Tibial nerve (tissue), 4 donors: ENCODE results near the gene GREM2. TPM values are rescaled to one million over a fixed set of nuclear protein-coding genes. Genes with fewer than 3 reads are reported as not detected.

Experiments
- DNase-seq, 2 donors: peaks; one replicate each; pipeline ENCODE4 v3.0.0-alpha.2; 2019; ENCODE audit warnings: low spot score in 2 of 2
- H3K27ac ChIP-seq, 4 donors: fragments of 200-600 bp; sonication (generic) in 3 of 4; one replicate each; pipeline ENCODE4 v1.5.1; 2017 to 2019; ENCODE audit warnings: mild to moderate bottlenecking in 1 of 4
- H3K27me3 ChIP-seq, 2 donors: fragments of 200-600 bp; sonication (generic) in 1 of 2; one replicate each; pipeline versions ENCODE4 v1.5.1 to v1.6.0; 2017 to 2019
- H3K36me3 ChIP-seq, 3 donors: fragments of 200-600 bp; sonication (generic); one replicate each; pipeline ENCODE4 v1.5.1; 2018 to 2019
- H3K4me1 ChIP-seq, 4 donors: fragments of 200-600 bp; sonication (generic) in 3 of 4; one replicate each; pipeline ENCODE4 v1.5.1; 2017 to 2019
- H3K4me3 ChIP-seq, 4 donors: fragments of 200-600 bp; sonication (generic) in 3 of 4; one replicate each; pipeline ENCODE4 v1.5.1; 2017 to 2019; ENCODE audit warnings: mild to moderate bottlenecking in 1 of 4, moderate library complexity in 1 of 4
- H3K9me3 ChIP-seq, 4 donors: fragments of 200-600 bp; sonication (generic) in 3 of 4; one replicate each; pipeline ENCODE4 v1.5.1; 2017 to 2019
- EP300 ChIP-seq, 2 donors: sonication (generic); formaldehyde crosslinking; IDR thresholded peaks; one replicate each; pipeline ENCODE4 v1.6.1; 2017; ENCODE audit warnings: antibody characterized with exemption in 2 of 2, mild to moderate bottlenecking in 1 of 2
- POLR2A ChIP-seq, 2 donors: fragments of 450-650 bp; IDR thresholded peaks; one replicate each; pipeline ENCODE4 v1.6.1; 2017; ENCODE audit warnings: antibody characterized with exemption in 2 of 2, mild to moderate bottlenecking in 2 of 2, moderate library complexity in 2 of 2
- WGBS, 2 donors: methylation state at CpG; one replicate each; pipeline ENCODE4 v1.1.5; 2018; 5-methylcytosine and 5-hydroxymethylcytosine counted together
- total RNA-seq, 4 donors: library from RNA; depleted of rRNA; stranded (reverse); fragments of >200 nt; gene quantifications; one replicate each; pipeline ENCODE4 v1.1.0, GENCODE V29; 2016
- TF ChIP-seq, protein P1 (sequence below), 5 experiments: fragments of 200-600 bp in 3 of 5; fragments of 450-650 bp in 2 of 5; sonication (generic) in 3 of 5; IDR thresholded peaks; one replicate each; pipeline ENCODE4 v1.5.1; 2016 to 2019; ENCODE audit warnings: antibody characterized with exemption in 5 of 5, mild to moderate bottlenecking in 3 of 5, moderate library complexity in 2 of 5

The GREM2 gene
- total RNA-seq, 4 donors from 2014 or later: 0.21 to 0.87 (median 0.35) TPM

DNA sequence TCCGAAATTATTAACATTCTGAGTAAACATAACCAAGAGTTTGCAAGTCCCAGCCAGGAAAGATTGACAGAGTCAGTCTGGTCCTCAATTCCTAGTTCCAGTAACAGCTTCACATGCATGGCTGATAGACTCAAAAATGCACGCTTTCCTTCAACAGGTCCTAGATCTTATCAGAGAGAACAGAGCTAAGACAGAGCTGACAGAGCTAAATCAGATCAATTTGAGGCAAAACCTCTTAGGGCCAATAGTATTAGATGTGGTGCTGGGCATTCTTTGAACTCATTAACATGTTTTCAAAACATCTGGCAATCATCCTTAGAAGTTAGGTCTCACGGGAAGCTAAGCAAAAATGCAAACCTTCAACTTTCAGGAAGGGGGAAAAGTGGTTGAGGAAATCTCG, 114.0 kb downstream of the GREM2 start:
- Histone ChIP-seq H3K4me3 (no peak overlapping the region), H3K27me3 (no peaks in the 10 kb centered on the region), H3K27ac (no peak overlapping the region), H3K4me1 (no peaks in the 10 kb centered on the region), H3K9me3 (peaks cover 0 to under 1% (median 0%) of the 10 kb centered on the region in 4 donors), H3K36me3 (no peaks in the 10 kb centered on the region)
- TF ChIP-seq POLR2A (IDR thresholded peaks at IDR 0.05) (no peak), EP300 (IDR thresholded peaks at IDR 0.05) (no peak)
- TF ChIP-seq, protein P1, sequence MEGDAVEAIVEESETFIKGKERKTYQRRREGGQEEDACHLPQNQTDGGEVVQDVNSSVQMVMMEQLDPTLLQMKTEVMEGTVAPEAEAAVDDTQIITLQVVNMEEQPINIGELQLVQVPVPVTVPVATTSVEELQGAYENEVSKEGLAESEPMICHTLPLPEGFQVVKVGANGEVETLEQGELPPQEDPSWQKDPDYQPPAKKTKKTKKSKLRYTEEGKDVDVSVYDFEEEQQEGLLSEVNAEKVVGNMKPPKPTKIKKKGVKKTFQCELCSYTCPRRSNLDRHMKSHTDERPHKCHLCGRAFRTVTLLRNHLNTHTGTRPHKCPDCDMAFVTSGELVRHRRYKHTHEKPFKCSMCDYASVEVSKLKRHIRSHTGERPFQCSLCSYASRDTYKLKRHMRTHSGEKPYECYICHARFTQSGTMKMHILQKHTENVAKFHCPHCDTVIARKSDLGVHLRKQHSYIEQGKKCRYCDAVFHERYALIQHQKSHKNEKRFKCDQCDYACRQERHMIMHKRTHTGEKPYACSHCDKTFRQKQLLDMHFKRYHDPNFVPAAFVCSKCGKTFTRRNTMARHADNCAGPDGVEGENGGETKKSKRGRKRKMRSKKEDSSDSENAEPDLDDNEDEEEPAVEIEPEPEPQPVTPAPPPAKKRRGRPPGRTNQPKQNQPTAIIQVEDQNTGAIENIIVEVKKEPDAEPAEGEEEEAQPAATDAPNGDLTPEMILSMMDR (IDR thresholded peaks at IDR 0.05): no peak
- DNase-seq: no peak
- 63 to 66% methylated on average over 4 of the region's 4 CpGs for WGBS, 2 donors

DNA sequence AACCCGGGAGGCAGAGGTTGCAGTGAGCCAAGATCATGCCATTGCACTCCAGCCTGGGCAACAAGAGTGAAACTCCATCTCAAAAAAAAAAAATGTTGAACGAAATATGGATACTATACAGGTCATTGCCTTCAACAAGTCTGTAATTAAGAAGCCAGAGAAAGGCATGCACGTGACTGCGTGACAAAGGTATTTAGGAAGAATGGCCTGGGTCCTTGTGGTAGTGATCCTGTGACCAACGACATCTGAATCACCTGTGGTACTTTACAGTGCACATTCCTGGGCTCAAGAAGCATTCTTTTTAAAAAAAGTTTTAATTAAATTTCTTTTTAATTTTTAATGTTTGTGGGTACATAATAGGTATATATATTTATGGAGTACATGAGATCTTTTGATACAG, 115.0 kb downstream of the GREM2 start:
- Histone ChIP-seq H3K36me3 (no peaks in the 10 kb centered on the region), H3K4me3 (no peak overlapping the region), H3K9me3 (peaks cover 0 to 7% (median 0%) of the 10 kb centered on the region in 4 donors), H3K27me3 (no peaks in the 10 kb centered on the region), H3K27ac (no peak overlapping the region), H3K4me1 (no peaks in the 10 kb centered on the region)
- no peak for TF ChIP-seq EP300 (IDR thresholded peaks at IDR 0.05)
- TF ChIP-seq, protein P1 (IDR thresholded peaks at IDR 0.05): no peak
- no peak for TF ChIP-seq POLR2A (IDR thresholded peaks at IDR 0.05)
- WGBS, 2 donors: 94% methylated on average over 5 of the region's 5 CpGs
- no peak for DNase-seq

DNA sequence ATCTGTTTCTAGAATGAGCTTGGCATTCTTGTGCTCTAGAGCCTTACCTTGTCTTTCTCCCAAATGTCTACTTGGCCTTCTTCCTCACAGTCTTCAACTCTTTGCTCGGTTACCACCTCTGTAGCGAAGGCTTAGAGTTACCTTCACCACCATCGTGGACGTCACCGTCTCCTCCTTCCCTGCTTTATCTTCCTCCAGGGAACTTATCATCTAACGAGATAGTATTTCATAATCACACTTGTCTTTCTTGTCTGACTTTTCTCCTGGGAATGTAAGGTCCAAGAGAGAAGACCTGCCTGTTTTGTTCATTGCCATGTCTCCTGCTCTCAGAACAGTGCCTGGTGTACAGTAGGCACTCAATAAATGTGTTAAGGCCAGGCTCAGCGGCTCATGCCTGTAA, 115.6 kb downstream of the GREM2 start:
- no peaks in the 10 kb centered on the region for H3K4me1 ChIP-seq
- H3K27me3 ChIP-seq: no peaks in the 10 kb centered on the region
- 90 to 92% methylated on average over 7 of the region's 7 CpGs for WGBS, 2 donors
- H3K4me3 ChIP-seq: no peak overlapping the region
- H3K36me3 ChIP-seq: no peaks in the 10 kb centered on the region
- peaks cover 0 to 7% (median 0%) of the 10 kb centered on the region in 4 donors for H3K9me3 ChIP-seq
- TF ChIP-seq, protein P1 (IDR thresholded peaks at IDR 0.05): no peak
- no peak for TF ChIP-seq EP300 (IDR thresholded peaks at IDR 0.05)
- TF ChIP-seq POLR2A (IDR thresholded peaks at IDR 0.05): no peak
- no peak overlapping the region for H3K27ac ChIP-seq
- DNase-seq: no peak

DNA sequence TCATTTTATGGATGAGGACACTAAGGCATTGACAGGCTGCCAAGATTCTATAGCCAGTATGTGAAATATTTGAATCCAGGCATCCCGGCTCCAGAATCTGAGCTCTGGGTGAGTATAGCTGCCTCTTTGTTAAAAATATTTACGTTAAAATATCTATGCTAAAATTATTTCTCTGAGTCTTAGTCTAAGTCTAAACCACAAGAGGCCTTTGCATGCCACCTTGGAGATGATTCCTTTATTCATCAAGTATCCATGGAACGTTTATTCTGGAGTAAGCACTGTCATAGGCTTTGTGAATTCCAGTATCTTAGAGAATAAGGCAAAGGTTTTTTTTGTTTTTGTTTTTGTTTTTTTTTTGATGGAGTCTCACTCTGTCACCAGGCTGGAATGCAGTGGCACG, 116.4 kb downstream of the GREM2 start:
- WGBS, 2 donors: 46 to 50% methylated on average over 4 of the region's 4 CpGs
- Histone ChIP-seq H3K27me3 (no peaks in the 10 kb centered on the region), H3K27ac (no peak overlapping the region), H3K36me3 (no peaks in the 10 kb centered on the region), H3K4me3 (no peak overlapping the region), H3K9me3 (peaks cover 0 to 7% (median 0%) of the 10 kb centered on the region in 4 donors), H3K4me1 (no peaks in the 10 kb centered on the region)
- DNase-seq: no peak
- TF ChIP-seq, protein P1 (IDR thresholded peaks at IDR 0.05): no peak
- no peak for TF ChIP-seq EP300 (IDR thresholded peaks at IDR 0.05)
- TF ChIP-seq POLR2A (IDR thresholded peaks at IDR 0.05): no peak

DNA sequence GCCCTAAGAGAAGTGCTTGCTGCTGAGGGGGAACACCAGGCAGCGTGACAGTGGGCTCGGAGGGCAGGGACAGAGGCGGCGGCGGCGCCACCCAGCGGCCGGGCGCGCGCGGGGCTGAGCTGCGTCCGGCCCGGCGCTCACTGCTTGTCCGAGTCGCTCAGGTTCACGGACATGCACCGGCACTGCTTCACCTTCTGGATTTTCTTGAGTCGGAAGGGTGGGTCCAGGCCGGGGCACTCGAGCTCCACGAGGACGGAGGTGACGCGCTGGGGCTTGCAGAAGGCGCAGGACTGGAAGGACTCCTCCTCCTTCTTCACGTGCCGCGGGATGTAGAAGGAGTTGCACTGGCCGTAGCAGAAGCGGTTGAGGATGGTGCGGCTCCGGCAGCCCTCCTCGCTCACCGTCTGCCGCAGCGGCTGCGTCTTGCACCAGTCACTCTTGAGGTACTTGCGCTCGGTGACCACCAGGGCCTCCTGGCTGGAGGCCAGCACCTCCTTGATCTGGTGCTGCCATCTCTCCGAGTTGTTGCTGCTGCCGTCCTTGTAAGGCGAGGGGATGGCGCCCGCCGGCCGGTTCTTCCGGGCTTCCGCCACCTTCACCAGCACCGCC, 119.0 kb downstream of the GREM2 start:
- Histone ChIP-seq H3K27me3 (no peaks in the 10 kb centered on the region), H3K9me3 (peaks cover 0 to 7% (median 0%) of the 10 kb centered on the region in 4 donors), H3K36me3 (no peaks in the 10 kb centered on the region), H3K27ac (no peak overlapping the region), H3K4me3 (peak overlapping the region in 1 of 4 donors; percentile 21), H3K4me1 (no peaks in the 10 kb centered on the region)
- 54 to 69% methylated on average over 39 to 49 of the region's 52 CpGs for WGBS, 2 donors
- TF ChIP-seq, protein P1 (IDR thresholded peaks at IDR 0.05): peak in 1 of 5 experiments; percentile 5
- TF ChIP-seq POLR2A (IDR thresholded peaks at IDR 0.05): no peak
- DNase-seq: no peak
